Right lobe of liver (tissue), 6 donors: ENCODE measurements around the gene NPTX1. TPM values are rescaled to one million over a fixed set of nuclear protein-coding genes. Genes with fewer than 3 reads are reported as not detected.
"Not testable (repeated sequence)": the region's sequence is repeated elsewhere in the genome, so short reads cannot be mapped to it uniquely, and the experiment has no call there.

Experiments used
- ATAC-seq, 4 donors: fragments of 200-7000 bp; cut with Tn5 transposase; one replicate each; pipeline ENCODE4 v1.9.1; 2020; ENCODE audit warnings: mild to moderate bottlenecking in 4 of 4, moderate library complexity in 4 of 4
- DNase-seq, 3 donors: peaks; one replicate each; pipeline ENCODE4 v3.0.0-alpha.2; 2020
- H3K27ac ChIP-seq, 3 donors: fragments of 200-600 bp; one replicate each; pipeline ENCODE4 v1.8.0; 2022
- H3K27me3 ChIP-seq, 2 donors: fragments of 200-600 bp; one replicate each; pipeline ENCODE4 v1.8.0; 2022
- H3K36me3 ChIP-seq, 4 donors: fragments of 200-600 bp; sonication (generic) in 1 of 4; one replicate each; pipeline versions ENCODE4 v1.5.1 to v1.8.0; 2017 to 2022; ENCODE audit warnings: control low read depth in 1 of 4
- H3K4me1 ChIP-seq, 4 donors: fragments of 200-600 bp; sonication (generic) in 1 of 4; one replicate each; pipeline versions ENCODE4 v1.5.1 to v1.8.0; 2017 to 2022; ENCODE audit warnings: control low read depth in 1 of 4
- H3K4me3 ChIP-seq, 3 donors: fragments of 200-600 bp; one replicate each; pipeline ENCODE4 v1.8.0; 2022
- H3K9me3 ChIP-seq, 4 donors: fragments of 200-600 bp; sonication (generic) in 1 of 4; one replicate each; pipeline versions ENCODE4 v1.5.1 to v1.8.0; 2017 to 2022; ENCODE audit warnings: control low read depth in 1 of 4
- CTCF ChIP-seq, 4 donors: fragments of 200-600 bp in 3 of 4; fragments of 450-650 bp in 1 of 4; IDR thresholded peaks; one replicate each; pipeline versions ENCODE4 v1.5.1 to v1.8.0; 2016 to 2022; ENCODE audit warnings: antibody characterized with exemption in 4 of 4, mild to moderate bottlenecking in 2 of 4
- POLR2A ChIP-seq: fragments of 450-650 bp; IDR thresholded peaks from one replicate; pipeline ENCODE4 v1.6.1; 2017; ENCODE audit warnings: antibody characterized with exemption, mild to moderate bottlenecking
- WGBS: methylation state at CpG from one replicate; pipeline ENCODE4 v1.1.6; 2018; ENCODE audit warnings: low coverage, low lambda C conversion rate; ENCODE audit not compliant: insufficient coverage; ENCODE audit errors: missing lambda C conversion rate; 5-methylcytosine and 5-hydroxymethylcytosine counted together
- intact Hi-C, 2 donors: fragments of 100-400 bp; cut with DNase I; formaldehyde crosslinking; loops; one replicate each; pipeline versions ENCODE4 v1.11.2 to v1.14.1; 2022
- total RNA-seq, 6 experiments: library from RNA; depleted of rRNA in 2 of 6; stranded (reverse); fragments of >200 nt in 2 of 6; fragmentation: NEBNext Ultra II Directional in 3 of 6; extraction: Animal tissue kit (Norgen Biotek cat#: 25700) in 3 of 6; gene quantifications; one replicate each; pipeline versions ENCODE4 v1.1.0 to v1.2.4, GENCODE V29; 2016 to 2023
- donor health status: DM: no; HTN: yes; CAD: no.
- donor health status: DM: no; HTN: no; CAD: no.
- donor health status: DM: no; HTN: no; CAD: no.
- donor health status: DM: no; HTN: yes; CAD: no.
- donor health status: DM: no; HTN: yes; CAD: no.

NPTX1 gene
- total RNA-seq, 6 experiments from 2014 or later = 0.06 TPM; not detected in 5

GRCh38 chr17:80510772-80511171 lies 34.4 kb upstream of the NPTX1 start:
- no peak for DNase-seq
- WGBS = 75% methylated on average over 4 of the region's 9 CpGs
- Histone ChIP-seq H3K9me3 (no peaks in the 10 kb centered on the region), H3K27me3 (no peaks in the 10 kb centered on the region), H3K27ac (no peak overlapping the region), H3K4me3 (no peak overlapping the region), H3K4me1 (no peaks in the 10 kb centered on the region), H3K36me3 (no peaks in the 10 kb centered on the region)
- TF ChIP-seq CTCF (IDR thresholded peaks at IDR 0.05) (no peak), POLR2A (no peak)
- no peak for ATAC-seq
- intact Hi-C loops = no loop called here

DNA sequence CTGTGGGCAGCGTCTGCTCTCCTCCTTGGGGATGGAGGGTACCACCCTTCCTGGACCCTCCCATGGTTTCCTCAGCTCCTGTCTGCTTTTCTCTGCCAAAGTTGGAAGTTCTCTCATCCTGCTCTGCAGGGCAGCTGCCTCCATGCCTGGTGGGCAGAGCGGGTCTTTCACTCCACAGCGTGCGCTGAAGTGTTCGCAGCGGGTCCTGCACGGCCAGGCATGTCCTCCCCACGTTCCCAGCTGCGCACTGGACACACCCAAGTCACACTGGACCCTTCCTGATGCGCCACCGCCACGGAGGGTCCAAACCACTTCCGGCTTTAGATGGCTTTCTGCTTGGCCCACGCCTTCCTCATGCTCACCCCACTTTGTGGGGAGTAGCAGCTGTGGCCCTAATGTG lies 33.7 kb upstream of the NPTX1 start:
- 27% methylated on average over 2 of the region's 14 CpGs for WGBS

GRCh38 chr17:80509311-80509710 lies 32.9 kb upstream of the NPTX1 start:
- Histone ChIP-seq H3K4me1 (no peaks in the 10 kb centered on the region), H3K27ac (no peak overlapping the region), H3K9me3 (no peaks in the 10 kb centered on the region), H3K27me3 (no peaks in the 10 kb centered on the region), H3K4me3 (no peak overlapping the region), H3K36me3 (no peaks in the 10 kb centered on the region)
- DNase-seq = no peak
- intact Hi-C loops = no loop called here
- no peak for ATAC-seq
- WGBS = 47% methylated on average over 5 of the region's 8 CpGs
- TF ChIP-seq CTCF (IDR thresholded peaks at IDR 0.05) = no peak
- no peak for TF ChIP-seq POLR2A

More for the DNA sequence above, 33.7 kb upstream of the NPTX1 start:
- ATAC-seq = no peak
- H3K27me3 ChIP-seq = no peaks in the 10 kb centered on the region
- no peak overlapping the region for H3K27ac ChIP-seq
- intact Hi-C loops = no loop called here
- H3K9me3 ChIP-seq = no peaks in the 10 kb centered on the region
- no peak overlapping the region for H3K4me3 ChIP-seq
- DNase-seq = no peak
- no peaks in the 10 kb centered on the region for H3K4me1 ChIP-seq
- TF ChIP-seq POLR2A (no peak), CTCF (IDR thresholded peaks at IDR 0.05) (no peak)
- no peaks in the 10 kb centered on the region for H3K36me3 ChIP-seq

GRCh38 chr17:80507965-80508364 lies 31.6 kb upstream of the NPTX1 start:
- TF ChIP-seq CTCF (IDR thresholded peaks at IDR 0.05) = no peak
- TF ChIP-seq POLR2A = no peak
- 73% methylated on average over 3 of the region's 3 CpGs for WGBS
- ATAC-seq (no peak), DNase-seq (no peak)
- Histone ChIP-seq H3K36me3 (no peaks in the 10 kb centered on the region), H3K4me1 (no peaks in the 10 kb centered on the region), H3K4me3 (no peak overlapping the region), H3K27ac (no peak overlapping the region), H3K9me3 (no peaks in the 10 kb centered on the region), H3K27me3 (no peaks in the 10 kb centered on the region)
- intact Hi-C loops = no loop called here

GRCh38 chr17:80507177-80507576 lies 30.8 kb upstream of the NPTX1 start:
- 42% methylated on average over 3 of the region's 4 CpGs for WGBS

More at GRCh38 chr17:80507177-80507576, 30.8 kb upstream of the NPTX1 start:
- H3K4me1 ChIP-seq, H3K27me3 ChIP-seq, ATAC-seq, H3K4me3 ChIP-seq, DNase-seq, intact Hi-C loops, H3K9me3 ChIP-seq, H3K27ac ChIP-seq, H3K36me3 ChIP-seq: not testable (repeated sequence)
